A673 (cell line): ENCODE data around the gene APOBEC3F. TPM values are rescaled to one million over a fixed set of nuclear protein-coding genes. Genes with fewer than 3 reads are reported as not detected.
A peak's percentile ranks its signal among the peaks of the same experiment; 100 is the strongest.
"Not testable (repeated sequence)": the region's sequence is repeated elsewhere in the genome, so short reads cannot be mapped to it uniquely, and the experiment has no call there.

Source experiments
- BruUV-seq: library from RNA; stranded (reverse); fragments of 400-500 nt; replicated peaks from 2 replicates; lab custom pipeline; 2021; lab: Mats Ljungman, UMichigan
- CTCF ChIA-PET: fragments of 300-600 bp; sonication (Branson Sonifier 250); formaldehyde crosslinking; loops from one replicate; lab custom pipeline; 2022; ENCODE audit warnings: antibody characterized with exemption; lab: Charles Lee
- POLR2A ChIA-PET: fragments of 300-600 bp; sonication (Branson Sonifier 250); formaldehyde crosslinking; loops from one replicate; lab custom pipeline; 2022; ENCODE audit warnings: antibody characterized with exemption; ENCODE audit not compliant: low non-redundant PET; lab: Charles Lee
- DNase-seq: peaks from one replicate; pipeline ENCODE4 v3.0.0-alpha.2; 2015; ENCODE audit warnings: low spot score
- H3K27ac ChIP-seq: fragments of 200-600 bp; sonication (generic); 2 replicates; pipeline ENCODE4 v1.5.1; 2016; ENCODE audit warnings: mixed run types, low read depth, mild to moderate bottlenecking, mixed read lengths, antibody characterized with exemption, low read length; ENCODE audit not compliant: poor library complexity, severe bottlenecking
- H3K27me3 ChIP-seq: fragments of 200-600 bp; sonication (generic); replicated peaks from 2 replicates; pipeline ENCODE4 v1.6.1; 2017; ENCODE audit warnings: mixed run types, low read depth, mild to moderate bottlenecking, mixed read lengths, antibody characterized with exemption, low read length; ENCODE audit not compliant: insufficient read depth, poor library complexity
- H3K36me3 ChIP-seq: fragments of 200-600 bp; sonication (generic); 2 replicates; pipeline ENCODE4 v1.6.1; 2016; ENCODE audit warnings: mixed run types, mild to moderate bottlenecking, mixed read lengths, antibody characterized with exemption, low read length; ENCODE audit not compliant: insufficient read depth, poor library complexity, severe bottlenecking
- H3K4me1 ChIP-seq: fragments of 200-600 bp; sonication (generic); 2 replicates; pipeline ENCODE4 v1.6.1; 2017; ENCODE audit warnings: mixed run types, mild to moderate bottlenecking, mixed read lengths, antibody characterized with exemption, low read length; ENCODE audit not compliant: insufficient read depth, poor library complexity, severe bottlenecking
- H3K4me3 ChIP-seq: fragments of 200-600 bp; sonication (generic); 2 replicates; pipeline ENCODE4 v1.5.1; 2016; ENCODE audit warnings: low read depth, mixed run types, mild to moderate bottlenecking, mixed read lengths, low read length; ENCODE audit not compliant: poor library complexity, severe bottlenecking
- H3K9me3 ChIP-seq: fragments of 200-600 bp; sonication (generic); 2 replicates; pipeline ENCODE4 v1.6.1; 2016; ENCODE audit warnings: mixed run types, low read depth, mild to moderate bottlenecking, mixed read lengths, antibody characterized with exemption, low read length; ENCODE audit not compliant: poor library complexity, severe bottlenecking
- CTCF ChIP-seq: fragments of 300-800, 200-600 bp; sonication (generic); conservative IDR thresholded peaks from 2 replicates; pipeline ENCODE4 v1.5.1; 2017; ENCODE audit warnings: low read depth, mild to moderate bottlenecking, antibody characterized with exemption, low read length, moderate library complexity, mixed read lengths
- EZH2 ChIP-seq: fragments of 200-600 bp; sonication (generic); IDR thresholded peaks from 2 replicates; pipeline ENCODE4 v1.6.1; 2017; ENCODE audit warnings: borderline replicate concordance, low read depth, mild to moderate bottlenecking, mixed read lengths, antibody characterized with exemption, low read length; ENCODE audit not compliant: poor library complexity, severe bottlenecking
- intact Hi-C: fragments of 100-400 bp; cut with micrococcal nuclease; formaldehyde crosslinking; loops from one replicate; pipeline ENCODE4 v1.10.0; 2022; ENCODE audit not compliant: unreplicated experiment
- total RNA-seq: library from RNA; stranded (reverse); gene quantifications from 2 replicates; pipeline ENCODE4 v1.2.3, GENCODE V29; 2021

Gene APOBEC3F
- total RNA-seq, 1 experiment from 2014 or later = 4.5 TPM

GRCh38 chr22:39068033-39068785, 27.5 kb downstream of the APOBEC3F start:
- CTCF ChIA-PET = no interaction called here
- POLR2A ChIA-PET = no interaction called here

DNA sequence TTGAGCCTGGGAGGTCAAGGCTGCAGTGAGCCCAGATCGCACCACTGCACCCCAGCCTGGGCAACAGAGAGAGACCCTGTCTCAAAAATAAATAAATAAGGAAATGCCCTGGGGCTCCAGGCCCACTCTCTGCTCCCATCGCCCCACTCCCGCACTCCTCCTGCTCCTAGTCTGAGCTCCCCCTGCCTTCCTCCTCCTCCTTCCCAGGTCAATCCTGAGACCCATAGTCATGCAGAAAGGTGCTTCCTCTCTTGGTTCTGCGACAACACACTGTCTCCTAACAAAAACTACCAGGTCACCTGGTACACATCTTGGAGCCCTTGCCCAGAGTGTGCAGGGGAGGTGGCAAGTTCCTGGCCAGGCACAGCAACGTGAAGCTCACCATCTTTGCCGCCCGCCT, 29.5 kb downstream of the APOBEC3F start:
- intact Hi-C loops = no loop called here
- Histone ChIP-seq H3K27ac (no peak overlapping the region), H3K27me3 (no peaks in the 10 kb centered on the region), H3K4me1 (no peaks in the 10 kb centered on the region), H3K9me3 (no peaks in the 10 kb centered on the region), H3K36me3 (no peaks in the 10 kb centered on the region), H3K4me3 (no peak overlapping the region)
- POLR2A ChIA-PET = interaction anchor here (0.6 kb wide), 1 partner anchor 251 kb away, joined by 3 read pairs; no protein-coding TSS in a partner anchor
- CTCF ChIA-PET = no interaction called here
- BruUV-seq = no TSS peak
- TF ChIP-seq EZH2 (no peak), CTCF (no peak)
- DNase-seq = no peak

More at GRCh38 chr22:39068033-39068785, 27.5 kb downstream of the APOBEC3F start:
- intact Hi-C loops = no loop called here
- BruUV-seq = no TSS peak
- H3K9me3 ChIP-seq = no peaks in the 10 kb centered on the region
- TF ChIP-seq CTCF (no peak), EZH2 (no peak)
- no peaks in the 10 kb centered on the region for H3K27me3 ChIP-seq
- no peaks in the 10 kb centered on the region for H3K36me3 ChIP-seq
- H3K27ac ChIP-seq = no peak overlapping the region
- no peak for DNase-seq
- H3K4me1 ChIP-seq = no peaks in the 10 kb centered on the region
- H3K4me3 ChIP-seq = no peak overlapping the region

DNA sequence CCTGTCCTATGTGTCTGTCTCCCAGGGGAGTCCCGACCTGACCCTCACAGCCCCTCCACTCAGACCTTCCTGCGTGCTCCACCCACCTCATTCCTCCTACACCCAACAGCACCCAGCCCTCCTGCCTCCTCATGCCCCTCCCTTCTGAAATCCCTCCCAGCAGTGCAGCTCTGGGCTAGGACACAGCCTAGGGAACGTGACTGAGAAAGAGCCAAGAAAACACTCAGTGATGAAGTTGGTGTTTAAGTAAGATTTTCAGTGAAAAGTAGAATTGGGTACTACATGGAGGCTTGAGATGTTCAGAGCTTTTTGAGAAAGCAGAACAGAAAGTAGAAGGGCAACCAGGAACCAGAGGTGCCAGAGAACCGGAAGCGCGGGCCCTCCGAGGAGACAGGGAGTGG, 31.9 kb downstream of the APOBEC3F start:
- H3K36me3 ChIP-seq, BruUV-seq, H3K27me3 ChIP-seq, H3K4me1 ChIP-seq, H3K4me3 ChIP-seq, H3K9me3 ChIP-seq, DNase-seq, CTCF ChIA-PET, H3K27ac ChIP-seq, POLR2A ChIA-PET, intact Hi-C loops: not testable (repeated sequence)

DNA sequence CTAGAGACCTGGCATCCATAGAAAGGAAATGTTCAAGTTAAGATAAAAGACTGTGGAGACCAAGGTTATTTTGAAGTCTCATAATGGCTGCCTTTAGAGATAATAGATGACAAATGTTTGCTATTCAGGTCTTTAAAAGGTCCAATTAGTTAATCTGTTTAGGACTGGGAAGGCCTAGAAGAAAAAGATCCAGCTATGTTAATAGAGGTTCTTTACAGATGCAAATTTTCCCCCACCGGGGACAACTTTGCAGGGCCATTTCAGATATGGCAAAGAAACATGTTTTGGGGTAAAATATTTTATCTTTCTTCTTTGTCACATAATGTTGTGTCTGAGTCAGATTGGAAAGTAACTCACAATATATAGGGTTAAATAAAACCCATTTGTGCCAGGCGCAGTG, 33.3 kb downstream of the APOBEC3F start:
- Histone ChIP-seq H3K27ac (no peak overlapping the region), H3K27me3 (no peaks in the 10 kb centered on the region), H3K4me3 (no peak overlapping the region), H3K4me1 (peaks cover 8% of the 10 kb centered on the region), H3K9me3 (no peaks in the 10 kb centered on the region), H3K36me3 (no peaks in the 10 kb centered on the region)
- BruUV-seq = no TSS peak
- ChIA-PET CTCF (no interaction called here), POLR2A (no interaction called here)
- DNase-seq = no peak
- intact Hi-C loops = no loop called here
- TF ChIP-seq CTCF (no peak), EZH2 (no peak)

DNA sequence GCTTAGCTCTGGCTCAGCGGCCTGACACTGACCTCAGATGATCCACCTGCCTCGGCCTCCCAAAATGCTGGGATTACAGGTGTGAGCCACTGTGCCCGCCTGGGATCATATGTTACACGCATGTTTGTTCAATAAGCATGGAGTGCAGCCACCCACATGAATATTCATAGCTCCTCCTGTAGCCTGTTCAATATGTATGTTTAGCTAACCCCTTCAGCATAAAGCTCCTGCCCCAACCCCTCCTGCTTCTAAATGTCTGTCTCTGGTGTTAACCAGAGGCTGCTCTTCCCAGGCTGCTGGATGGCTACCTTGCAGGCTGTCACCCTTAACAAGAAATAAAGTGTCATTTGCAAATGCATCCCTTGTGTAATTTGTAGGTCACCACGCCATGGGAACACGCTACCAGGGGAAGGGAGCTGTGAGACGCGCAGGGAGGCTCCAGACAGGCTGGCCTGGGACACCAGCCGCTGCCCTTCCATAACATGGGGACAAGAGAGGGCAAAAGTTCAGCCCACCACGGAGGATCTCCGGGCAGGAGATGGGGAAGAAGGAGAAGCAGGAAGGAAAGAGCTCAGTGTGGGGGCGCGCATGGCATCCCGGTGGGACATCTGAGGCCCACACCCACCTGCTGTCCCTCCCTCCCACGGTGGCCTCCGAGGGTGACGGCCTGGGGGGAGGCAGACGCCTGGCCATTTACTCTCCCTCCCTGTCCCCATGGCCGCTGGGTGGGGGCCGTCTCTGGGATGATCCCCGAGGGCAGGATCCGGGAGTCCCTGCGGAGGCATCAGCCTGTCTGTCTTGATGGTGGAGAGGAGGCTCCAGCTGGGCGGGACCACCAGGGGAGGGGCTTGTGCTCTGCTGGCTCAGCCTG, 35.7 kb downstream of the APOBEC3F start:
- BruUV-seq, H3K9me3 ChIP-seq, H3K36me3 ChIP-seq, H3K4me1 ChIP-seq, POLR2A ChIA-PET, H3K27me3 ChIP-seq, CTCF ChIA-PET, intact Hi-C loops, H3K27ac ChIP-seq, DNase-seq: not testable (repeated sequence)
- peak overlapping the region; percentile 37 for H3K4me3 ChIP-seq
